ENCODE data around the gene SLC9B2.
A peak's percentile ranks its signal among the peaks of the same experiment; 100 is the strongest.
"Not testable (repeated sequence)": the region's sequence is repeated elsewhere in the genome, so short reads cannot be mapped to it uniquely, and the experiment has no call there.

SLC9B2 gene

DNA sequence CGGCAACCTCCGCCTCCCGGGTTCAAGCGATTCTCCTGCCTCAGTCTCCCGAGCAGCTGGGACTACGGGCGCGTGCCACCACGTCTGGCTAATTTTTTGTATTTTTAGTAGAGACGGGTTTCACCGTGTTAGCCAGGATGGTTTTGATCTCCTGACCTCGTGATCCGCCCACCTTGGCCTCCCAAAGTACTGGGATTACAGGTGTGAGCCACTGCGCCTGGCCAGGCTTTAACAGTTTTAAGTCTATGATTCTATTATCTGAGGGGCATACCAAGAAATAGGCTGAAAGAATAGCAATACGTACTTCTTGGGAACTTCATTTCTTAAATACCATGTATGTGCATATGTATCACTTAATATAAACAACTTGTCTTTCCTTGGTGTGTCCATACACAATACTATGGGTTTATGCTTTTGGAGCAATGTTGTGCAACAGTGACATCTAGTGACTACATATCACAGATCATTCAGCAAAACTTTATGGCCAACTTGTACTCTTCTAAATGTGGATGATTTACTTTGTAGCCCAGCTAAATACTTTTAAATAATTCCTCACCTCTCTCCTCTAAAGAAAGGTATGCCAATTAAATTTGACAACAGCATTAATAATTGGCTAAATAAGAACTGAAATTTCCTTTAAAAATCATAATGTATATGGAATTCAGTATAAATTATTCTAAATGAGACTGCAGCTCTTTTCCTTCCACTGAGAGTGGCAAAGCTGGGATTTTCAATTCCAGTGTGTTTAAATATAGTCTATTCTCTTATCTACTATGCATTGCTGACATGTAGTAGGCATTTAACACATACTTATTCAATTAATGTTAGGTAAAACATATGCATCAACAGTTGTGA is 67.5 kb downstream of the SLC9B2 start:
- no peak overlapping the region for H3K4me3 ChIP-seq (replicated peaks; ENCODE audit: low read depth, low read length)
- DNase-seq (ENCODE audit: extremely low read depth, insufficient read length): peak; percentile 36
- no peaks in the 10 kb centered on the region for H3K36me3 ChIP-seq (ENCODE audit: control insufficient read depth, insufficient read depth, low read length)
- TF ChIP-seq, protein P1, sequence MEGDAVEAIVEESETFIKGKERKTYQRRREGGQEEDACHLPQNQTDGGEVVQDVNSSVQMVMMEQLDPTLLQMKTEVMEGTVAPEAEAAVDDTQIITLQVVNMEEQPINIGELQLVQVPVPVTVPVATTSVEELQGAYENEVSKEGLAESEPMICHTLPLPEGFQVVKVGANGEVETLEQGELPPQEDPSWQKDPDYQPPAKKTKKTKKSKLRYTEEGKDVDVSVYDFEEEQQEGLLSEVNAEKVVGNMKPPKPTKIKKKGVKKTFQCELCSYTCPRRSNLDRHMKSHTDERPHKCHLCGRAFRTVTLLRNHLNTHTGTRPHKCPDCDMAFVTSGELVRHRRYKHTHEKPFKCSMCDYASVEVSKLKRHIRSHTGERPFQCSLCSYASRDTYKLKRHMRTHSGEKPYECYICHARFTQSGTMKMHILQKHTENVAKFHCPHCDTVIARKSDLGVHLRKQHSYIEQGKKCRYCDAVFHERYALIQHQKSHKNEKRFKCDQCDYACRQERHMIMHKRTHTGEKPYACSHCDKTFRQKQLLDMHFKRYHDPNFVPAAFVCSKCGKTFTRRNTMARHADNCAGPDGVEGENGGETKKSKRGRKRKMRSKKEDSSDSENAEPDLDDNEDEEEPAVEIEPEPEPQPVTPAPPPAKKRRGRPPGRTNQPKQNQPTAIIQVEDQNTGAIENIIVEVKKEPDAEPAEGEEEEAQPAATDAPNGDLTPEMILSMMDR (IDR thresholded peaks at IDR 0.05; ENCODE audit: insufficient read depth, low read length, poor library complexity, severe bottlenecking): peak; percentile 50
- no peaks in the 10 kb centered on the region for H3K27me3 ChIP-seq (replicated peaks; ENCODE audit: control insufficient read depth, insufficient read depth, low read length)

DNA sequence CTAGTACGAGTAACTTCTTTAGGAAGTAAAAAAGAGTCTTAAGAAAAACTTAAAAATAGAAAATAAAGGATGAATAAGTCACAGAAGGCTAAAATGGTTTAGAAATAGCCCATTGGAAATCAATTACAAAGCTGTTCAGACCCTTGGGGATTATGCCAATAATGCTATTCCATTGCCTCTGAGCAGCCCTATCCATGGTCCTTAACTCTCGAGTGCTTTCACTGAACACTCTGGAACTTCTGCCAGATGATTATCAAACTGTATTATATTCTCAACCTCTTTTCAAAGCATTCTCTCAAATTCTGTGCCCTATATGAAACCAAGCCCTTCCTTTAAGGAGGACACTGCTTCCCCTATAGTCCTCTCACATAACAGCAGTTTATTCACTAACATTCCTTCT is 74.0 kb downstream of the SLC9B2 start:
- Histone ChIP-seq H3K36me3 (ENCODE audit: control insufficient read depth, insufficient read depth, low read length) (no peaks in the 10 kb centered on the region), H3K4me3 (replicated peaks; ENCODE audit: low read depth, low read length) (no peak overlapping the region), H3K27me3 (replicated peaks; ENCODE audit: control insufficient read depth, insufficient read depth, low read length) (no peaks in the 10 kb centered on the region)
- DNase-seq (ENCODE audit: extremely low read depth, insufficient read length): no peak
- TF ChIP-seq, protein P1 (IDR thresholded peaks at IDR 0.05; ENCODE audit: insufficient read depth, low read length, poor library complexity, severe bottlenecking): no peak

DNA sequence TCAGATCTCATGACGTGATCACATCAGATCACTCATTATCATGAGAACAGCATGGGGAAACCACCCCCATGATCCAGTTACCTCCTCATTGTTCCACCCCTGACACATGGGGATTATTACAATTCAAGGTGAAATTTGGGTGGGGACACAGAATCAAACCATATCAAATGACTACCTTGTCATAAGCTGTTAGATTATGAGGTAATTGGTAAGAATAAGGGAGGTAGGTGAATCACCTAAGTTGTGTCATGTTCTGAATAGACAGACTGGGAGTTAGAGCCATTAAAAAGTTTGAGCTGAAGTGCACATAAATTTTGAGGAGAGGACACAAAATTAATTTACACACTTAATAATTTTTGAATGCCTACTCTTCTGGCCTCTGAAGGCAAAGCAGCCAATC is 81.8 kb downstream of the SLC9B2 start:
- no peak for DNase-seq (ENCODE audit: extremely low read depth, insufficient read length)
- Histone ChIP-seq H3K4me3 (replicated peaks; ENCODE audit: low read depth, low read length) (no peak overlapping the region), H3K27me3 (replicated peaks; ENCODE audit: control insufficient read depth, insufficient read depth, low read length) (no peaks in the 10 kb centered on the region), H3K36me3 (ENCODE audit: control insufficient read depth, insufficient read depth, low read length) (no peaks in the 10 kb centered on the region)
- TF ChIP-seq, protein P1 (IDR thresholded peaks at IDR 0.05; ENCODE audit: insufficient read depth, low read length, poor library complexity, severe bottlenecking): no peak

DNA sequence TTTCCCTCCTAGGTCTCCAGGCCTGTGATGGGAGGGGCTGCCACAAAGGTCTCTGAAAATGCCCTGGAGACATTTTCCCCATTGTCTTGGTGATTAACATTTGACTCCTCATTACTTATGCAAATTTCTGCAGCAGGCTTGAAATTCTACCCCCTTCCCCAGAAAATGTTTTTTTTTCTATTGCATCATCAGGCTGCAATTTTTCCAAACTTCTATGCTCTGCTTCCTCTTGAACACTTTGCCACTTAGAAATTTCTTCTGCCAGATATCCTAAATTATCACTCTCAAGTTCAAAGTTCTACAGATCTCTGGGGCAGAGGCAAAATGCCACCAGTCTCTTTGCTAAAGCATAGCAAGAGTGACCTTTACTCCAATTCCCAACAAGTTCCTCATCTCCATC is 82.6 kb downstream of the SLC9B2 start:
- H3K36me3 ChIP-seq (ENCODE audit: control insufficient read depth, insufficient read depth, low read length); H3K27me3 ChIP-seq (replicated peaks; ENCODE audit: control insufficient read depth, insufficient read depth, low read length); DNase-seq (ENCODE audit: extremely low read depth, insufficient read length); H3K4me3 ChIP-seq (replicated peaks; ENCODE audit: low read depth, low read length): not testable (repeated sequence)

DNA sequence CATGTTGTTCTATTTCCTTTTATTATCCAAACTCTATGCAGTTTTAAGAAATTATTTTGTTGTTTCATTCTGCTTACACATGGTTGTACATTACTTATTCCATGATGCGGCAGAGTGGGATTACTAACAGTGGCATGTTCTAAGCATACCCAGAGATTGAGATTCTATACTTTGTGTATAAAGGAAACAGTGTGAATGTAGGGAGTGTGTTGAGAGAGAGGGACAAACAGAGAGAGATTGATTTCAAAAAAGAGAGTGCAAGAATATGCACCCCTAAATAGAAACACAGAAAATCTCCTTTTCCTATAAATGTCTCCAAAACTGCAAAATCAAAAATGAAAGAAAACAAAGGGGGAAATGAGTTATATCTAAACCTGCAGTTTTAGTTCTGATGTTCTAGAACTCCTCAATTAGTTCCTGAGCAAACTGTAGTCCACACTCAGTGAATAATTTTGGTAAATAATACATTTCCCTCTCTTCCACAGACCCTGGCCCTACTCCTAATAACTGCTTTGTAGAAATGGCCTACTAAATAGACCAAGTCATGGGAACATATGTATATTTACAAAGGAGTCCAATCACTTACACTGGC is 88.0 kb downstream of the SLC9B2 start:
- Histone ChIP-seq H3K36me3 (ENCODE audit: control insufficient read depth, insufficient read depth, low read length) (no peaks in the 10 kb centered on the region), H3K27me3 (replicated peaks; ENCODE audit: control insufficient read depth, insufficient read depth, low read length) (no peaks in the 10 kb centered on the region), H3K4me3 (replicated peaks; ENCODE audit: low read depth, low read length) (0 out of 2 replicates have a peak overlapping the region, but pooled peaks have one; percentile 6)
- DNase-seq (ENCODE audit: extremely low read depth, insufficient read length): no peak
- TF ChIP-seq, protein P1 (IDR thresholded peaks at IDR 0.05; ENCODE audit: insufficient read depth, low read length, poor library complexity, severe bottlenecking): no peak

DNA sequence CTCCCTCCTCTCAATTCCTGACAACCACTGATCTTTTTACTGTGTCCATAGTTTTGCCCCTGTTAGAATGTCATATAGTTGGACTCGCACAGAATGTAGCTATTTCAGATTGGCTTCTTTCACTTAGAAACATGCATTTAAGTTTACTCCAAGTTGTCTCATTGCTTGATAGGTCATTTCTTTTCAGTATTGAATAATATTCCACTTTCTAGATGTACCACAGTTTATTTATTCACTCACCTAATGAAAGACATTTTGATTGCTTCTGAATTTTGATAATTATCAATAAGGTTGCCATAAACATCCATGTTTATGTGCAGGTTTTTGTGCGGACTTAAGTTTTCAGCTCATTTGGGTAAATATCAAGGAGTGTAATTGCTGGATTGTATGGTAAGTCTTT is 95.6 kb downstream of the SLC9B2 start:
- Histone ChIP-seq H3K4me3 (replicated peaks; ENCODE audit: low read depth, low read length) (no peak overlapping the region), H3K36me3 (ENCODE audit: control insufficient read depth, insufficient read depth, low read length) (no peaks in the 10 kb centered on the region), H3K27me3 (replicated peaks; ENCODE audit: control insufficient read depth, insufficient read depth, low read length) (no peaks in the 10 kb centered on the region)
- TF ChIP-seq, protein P1 (IDR thresholded peaks at IDR 0.05; ENCODE audit: insufficient read depth, low read length, poor library complexity, severe bottlenecking): no peak
- DNase-seq (ENCODE audit: extremely low read depth, insufficient read length): no peak
